ENCODE results near the gene PTPN4. TPM values are rescaled to one million over a fixed set of nuclear protein-coding genes. Genes with fewer than 3 reads are reported as not detected.
"Not testable (repeated sequence)": the region's sequence is repeated elsewhere in the genome, so short reads cannot be mapped to it uniquely, and the experiment has no call there.

Gene PTPN4
- total RNA-seq, 1 experiment from 2014 or later: 60.7 TPM

- no peaks in the 10 kb centered on the region for H3K36me3 ChIP-seq (ENCODE audit: low read depth)
- DNase-seq: no peak
- H3K9me2 ChIP-seq (ENCODE audit: insufficient read depth): no peaks in the 10 kb centered on the region
- H3K4me2 ChIP-seq: no peak overlapping the region
- H3K79me2 ChIP-seq (ENCODE audit: low read depth): peaks cover 14% of the 10 kb centered on the region
- no peaks in the 10 kb centered on the region for H3K27me3 ChIP-seq (ENCODE audit: insufficient read depth, low read depth)
- H3K27ac ChIP-seq: no peak overlapping the region
- CTCF ChIA-PET: no interaction called here
- intact Hi-C loops (cut with micrococcal nuclease; ENCODE audit: unreplicated experiment): loop anchor here (10.0 kb wide), 1 partner anchor 296 kb away; no protein-coding TSS in a partner anchor
- no peak overlapping the region for H3K4me3 ChIP-seq
- H3K9me3 ChIP-seq (ENCODE audit: insufficient read depth, low read depth): no peaks in the 10 kb centered on the region
- POLR2A ChIA-PET (ENCODE audit: unreplicated experiment): no interaction called here
- no TSS peak for BruUV-seq (replicated peaks)
- H4K20me1 ChIP-seq (ENCODE audit: insufficient read depth): no peaks in the 10 kb centered on the region; the same call in 1 of the 2 replicates
- H3F3A ChIP-seq (ENCODE audit: insufficient read depth, low read depth): 0 out of 2 replicates have a peak, but pooled peaks cover 10% of the 10 kb centered on the region
- peaks cover 19% of the 10 kb centered on the region for H3K4me1 ChIP-seq (replicated peaks; ENCODE audit: insufficient read depth)
- no peak overlapping the region for H2AFZ ChIP-seq
- TF ChIP-seq EZH2 (IDR thresholded peaks at IDR 0.05; ENCODE audit: low read depth): no peak
Measured at GRCh38 chr2:120018549-120018948, 258.8 kb downstream of the PTPN4 start.

- Histone ChIP-seq H3K9me3 (ENCODE audit: insufficient read depth, low read depth) (no peaks in the 10 kb centered on the region), H3F3A (ENCODE audit: insufficient read depth, low read depth) (0 out of 2 replicates have a peak, but pooled peaks cover 10% of the 10 kb centered on the region), H3K27me3 (ENCODE audit: insufficient read depth, low read depth) (no peaks in the 10 kb centered on the region), H3K4me2 (no peak overlapping the region), H3K36me3 (ENCODE audit: low read depth) (no peaks in the 10 kb centered on the region), H3K9me2 (ENCODE audit: insufficient read depth) (no peaks in the 10 kb centered on the region), H4K20me1 (ENCODE audit: insufficient read depth) (no peaks in the 10 kb centered on the region), H3K4me3 (no peak overlapping the region), H2AFZ (no peak overlapping the region), H3K79me2 (ENCODE audit: low read depth) (peaks cover 4% of the 10 kb centered on the region; the same call in 1 of the 2 replicates), H3K4me1 (replicated peaks; ENCODE audit: insufficient read depth) (0 out of 2 replicates have a peak, but pooled peaks cover 10% of the 10 kb centered on the region), H3K27ac (no peak overlapping the region)
- TF ChIP-seq EZH2 (IDR thresholded peaks at IDR 0.05; ENCODE audit: low read depth): no peak
- TF ChIP-seq, protein P1, sequence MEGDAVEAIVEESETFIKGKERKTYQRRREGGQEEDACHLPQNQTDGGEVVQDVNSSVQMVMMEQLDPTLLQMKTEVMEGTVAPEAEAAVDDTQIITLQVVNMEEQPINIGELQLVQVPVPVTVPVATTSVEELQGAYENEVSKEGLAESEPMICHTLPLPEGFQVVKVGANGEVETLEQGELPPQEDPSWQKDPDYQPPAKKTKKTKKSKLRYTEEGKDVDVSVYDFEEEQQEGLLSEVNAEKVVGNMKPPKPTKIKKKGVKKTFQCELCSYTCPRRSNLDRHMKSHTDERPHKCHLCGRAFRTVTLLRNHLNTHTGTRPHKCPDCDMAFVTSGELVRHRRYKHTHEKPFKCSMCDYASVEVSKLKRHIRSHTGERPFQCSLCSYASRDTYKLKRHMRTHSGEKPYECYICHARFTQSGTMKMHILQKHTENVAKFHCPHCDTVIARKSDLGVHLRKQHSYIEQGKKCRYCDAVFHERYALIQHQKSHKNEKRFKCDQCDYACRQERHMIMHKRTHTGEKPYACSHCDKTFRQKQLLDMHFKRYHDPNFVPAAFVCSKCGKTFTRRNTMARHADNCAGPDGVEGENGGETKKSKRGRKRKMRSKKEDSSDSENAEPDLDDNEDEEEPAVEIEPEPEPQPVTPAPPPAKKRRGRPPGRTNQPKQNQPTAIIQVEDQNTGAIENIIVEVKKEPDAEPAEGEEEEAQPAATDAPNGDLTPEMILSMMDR (conservative IDR thresholded peaks at IDR 0.05): no peak
- DNase-seq: no peak
- POLR2A ChIA-PET (ENCODE audit: unreplicated experiment): no interaction called here
- CTCF ChIA-PET: interaction anchor here (0.6 kb wide), 1 partner anchor 1993 kb away, joined by 5 read pairs; no protein-coding TSS in a partner anchor
- intact Hi-C loops (cut with micrococcal nuclease; ENCODE audit: unreplicated experiment): no loop called here
- no TSS peak for BruUV-seq (replicated peaks)
Measured at GRCh38 chr2:120020554-120020953, 260.8 kb downstream of the PTPN4 start.

- H3F3A ChIP-seq (ENCODE audit: insufficient read depth, low read depth); H3K9me3 ChIP-seq (ENCODE audit: insufficient read depth, low read depth); POLR2A ChIA-PET (ENCODE audit: unreplicated experiment); H2AFZ ChIP-seq; intact Hi-C loops (cut with micrococcal nuclease; ENCODE audit: unreplicated experiment); CTCF ChIA-PET; H3K27ac ChIP-seq; H4K20me1 ChIP-seq (ENCODE audit: insufficient read depth); H3K4me2 ChIP-seq; H3K79me2 ChIP-seq (ENCODE audit: low read depth); H3K4me3 ChIP-seq; DNase-seq; H3K36me3 ChIP-seq (ENCODE audit: low read depth); H3K9me2 ChIP-seq (ENCODE audit: insufficient read depth); BruUV-seq (replicated peaks); H3K27me3 ChIP-seq (ENCODE audit: insufficient read depth, low read depth); H3K4me1 ChIP-seq (replicated peaks; ENCODE audit: insufficient read depth): not testable (repeated sequence)
Measured at GRCh38 chr2:120022505-120022904, 262.8 kb downstream of the PTPN4 start.

- Histone ChIP-seq H3K9me2 (ENCODE audit: insufficient read depth) (no peaks in the 10 kb centered on the region), H3K4me3 (no peak overlapping the region), H3K4me2 (no peak overlapping the region), H3K27ac (no peak overlapping the region), H3K27me3 (ENCODE audit: insufficient read depth, low read depth) (no peaks in the 10 kb centered on the region), H2AFZ (no peak overlapping the region), H3K4me1 (replicated peaks; ENCODE audit: insufficient read depth) (no peaks in the 10 kb centered on the region; the same call in 1 of the 2 replicates), H4K20me1 (ENCODE audit: insufficient read depth) (no peaks in the 10 kb centered on the region), H3K36me3 (ENCODE audit: low read depth) (no peaks in the 10 kb centered on the region), H3K9me3 (ENCODE audit: insufficient read depth, low read depth) (peaks cover 6% of the 10 kb centered on the region; the same call in 1 of the 2 replicates), H3F3A (ENCODE audit: insufficient read depth, low read depth) (no peaks in the 10 kb centered on the region), H3K79me2 (ENCODE audit: low read depth) (no peaks in the 10 kb centered on the region)
- TF ChIP-seq EZH2 (IDR thresholded peaks at IDR 0.05; ENCODE audit: low read depth): no peak
- TF ChIP-seq, protein P1 (conservative IDR thresholded peaks at IDR 0.05): peak; percentile 54
- ChIA-PET CTCF (no interaction called here), POLR2A (ENCODE audit: unreplicated experiment) (no interaction called here)
- intact Hi-C loops (cut with micrococcal nuclease; ENCODE audit: unreplicated experiment): no loop called here
- no peak for DNase-seq
- no TSS peak for BruUV-seq (replicated peaks)
Measured at GRCh38 chr2:120026890-120027289, 267.2 kb downstream of the PTPN4 start.

All from PC-9 (cell line).